ENCODE data around the gene SLC24A3. TPM values are rescaled to one million over a fixed set of nuclear protein-coding genes. Genes with fewer than 3 reads are reported as not detected.

Gene SLC24A3
- total RNA-seq, 1 donor from 2014 or later = 0.10 TPM

- no peak for DNase-seq (ENCODE audit: low spot score)
- Mint-ChIP-seq H3K36me3 (ENCODE audit: low read depth) (no peaks in the 10 kb centered on the region), H3K4me3 (ENCODE audit: unreplicated experiment) (no peak overlapping the region), H3K4me1 (ENCODE audit: low read depth) (no peaks in the 10 kb centered on the region), H3K27me3 (ENCODE audit: low read depth) (peaks cover 2% of the 10 kb centered on the region), H3K9me3 (ENCODE audit: low read depth) (no peaks in the 10 kb centered on the region), H3K27ac (ENCODE audit: unreplicated experiment) (no peak overlapping the region)
- no peak for TF ChIP-seq CTCF (IDR thresholded peaks at IDR 0.05)
These were observed 51.7 kb downstream of the SLC24A3 start for GRCh38 chr20:19264191-19264590.

GRCh38 chr20:19265646-19266374 lies 53.4 kb downstream of the SLC24A3 start:
- peaks cover 2% of the 10 kb centered on the region for H3K27me3 Mint-ChIP-seq (ENCODE audit: low read depth)
- H3K27ac Mint-ChIP-seq (ENCODE audit: unreplicated experiment) = no peak overlapping the region
- H3K9me3 Mint-ChIP-seq (ENCODE audit: low read depth) = peaks cover 3% of the 10 kb centered on the region
- H3K4me3 Mint-ChIP-seq (ENCODE audit: unreplicated experiment) = no peak overlapping the region
- no peak for TF ChIP-seq CTCF (IDR thresholded peaks at IDR 0.05)
- H3K4me1 Mint-ChIP-seq (ENCODE audit: low read depth) = no peaks in the 10 kb centered on the region
- H3K36me3 Mint-ChIP-seq (ENCODE audit: low read depth) = peaks cover 2% of the 10 kb centered on the region
- DNase-seq (ENCODE audit: low spot score) = no peak

DNA sequence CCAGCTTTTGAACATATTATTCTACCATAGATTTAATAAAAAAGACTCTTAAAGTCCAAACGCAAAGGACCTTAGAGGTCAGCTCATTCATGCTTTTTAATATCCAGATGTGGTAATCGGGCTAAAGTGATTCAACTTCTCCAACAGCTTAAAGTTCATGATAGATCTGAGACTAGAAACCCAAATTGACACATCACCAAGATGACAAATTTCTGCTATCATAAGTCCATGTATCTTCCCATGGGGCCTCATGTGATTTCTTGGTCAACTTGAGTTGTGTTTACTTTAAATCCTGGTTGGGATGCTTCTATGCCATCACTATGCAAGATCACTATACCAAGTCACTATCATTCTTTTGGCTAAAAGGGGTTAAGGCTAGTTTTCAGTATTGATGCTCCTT lies 56.0 kb downstream of the SLC24A3 start:
- DNase-seq (ENCODE audit: low spot score) = no peak
- peaks cover 2% of the 10 kb centered on the region for H3K36me3 Mint-ChIP-seq (ENCODE audit: low read depth)
- peaks cover 3% of the 10 kb centered on the region for H3K9me3 Mint-ChIP-seq (ENCODE audit: low read depth)

DNA sequence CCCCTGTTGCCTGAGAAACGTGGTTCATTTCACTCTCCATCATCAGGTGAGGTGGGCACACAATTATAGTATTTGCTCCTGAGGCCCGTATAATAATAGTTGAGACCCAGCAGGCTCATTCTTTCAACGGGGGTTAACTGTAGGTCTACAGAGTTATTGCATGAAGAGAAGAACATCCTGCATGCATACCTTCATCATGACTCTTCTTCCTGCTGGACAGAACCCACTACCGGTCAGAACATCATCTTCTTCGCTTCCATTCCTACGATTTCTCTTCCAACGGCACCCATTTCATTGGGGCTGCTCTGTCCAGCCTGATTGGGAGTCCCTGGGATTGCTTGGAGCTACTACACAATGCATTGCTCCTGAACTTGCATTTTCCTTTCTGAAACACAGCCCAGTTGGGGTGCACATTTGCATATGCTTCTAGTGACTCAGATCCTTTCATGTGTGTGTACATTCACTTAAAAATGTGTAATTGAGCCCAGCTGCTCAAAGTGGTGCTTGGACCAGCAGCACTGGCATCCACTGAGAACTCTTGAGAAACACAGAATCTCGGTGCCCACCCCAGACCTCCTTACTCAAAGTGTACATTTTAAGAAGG lies 57.4 kb downstream of the SLC24A3 start:
- no peak for DNase-seq (ENCODE audit: low spot score)
- peaks cover 2% of the 10 kb centered on the region for H3K36me3 Mint-ChIP-seq (ENCODE audit: low read depth)
- H3K9me3 Mint-ChIP-seq (ENCODE audit: low read depth) = peaks cover 3% of the 10 kb centered on the region
- H3K27ac Mint-ChIP-seq (ENCODE audit: unreplicated experiment) = no peak overlapping the region
- no peak overlapping the region for H3K4me3 Mint-ChIP-seq (ENCODE audit: unreplicated experiment)
- no peaks in the 10 kb centered on the region for H3K4me1 Mint-ChIP-seq (ENCODE audit: low read depth)
- no peak for TF ChIP-seq CTCF (IDR thresholded peaks at IDR 0.05)
- no peaks in the 10 kb centered on the region for H3K27me3 Mint-ChIP-seq (ENCODE audit: low read depth)

More for the DNA sequence above, 56.0 kb downstream of the SLC24A3 start:
- H3K4me1 Mint-ChIP-seq (ENCODE audit: low read depth) = no peaks in the 10 kb centered on the region
- no peak for TF ChIP-seq CTCF (IDR thresholded peaks at IDR 0.05)
- H3K27me3 Mint-ChIP-seq (ENCODE audit: low read depth) = no peaks in the 10 kb centered on the region
- no peak overlapping the region for H3K27ac Mint-ChIP-seq (ENCODE audit: unreplicated experiment)
- H3K4me3 Mint-ChIP-seq (ENCODE audit: unreplicated experiment) = no peak overlapping the region

GRCh38 chr20:19271879-19272651 lies 59.6 kb downstream of the SLC24A3 start:
- H3K4me3 Mint-ChIP-seq (ENCODE audit: unreplicated experiment) = no peak overlapping the region
- H3K27me3 Mint-ChIP-seq (ENCODE audit: low read depth) = no peaks in the 10 kb centered on the region
- DNase-seq (ENCODE audit: low spot score) = no peak
- H3K27ac Mint-ChIP-seq (ENCODE audit: unreplicated experiment) = no peak overlapping the region
- no peaks in the 10 kb centered on the region for H3K4me1 Mint-ChIP-seq (ENCODE audit: low read depth)
- no peak for TF ChIP-seq CTCF (IDR thresholded peaks at IDR 0.05)
- peaks cover 2% of the 10 kb centered on the region for H3K36me3 Mint-ChIP-seq (ENCODE audit: low read depth)
- H3K9me3 Mint-ChIP-seq (ENCODE audit: low read depth) = peaks cover 3% of the 10 kb centered on the region

All from chondrocyte (in vitro differentiated cells).